Memory B cell (primary cell): ENCODE data around the gene KLHL13.
"Not testable (repeated sequence)": the region's sequence is repeated elsewhere in the genome, so short reads cannot be mapped to it uniquely, and the experiment has no call there.

Experiments
- ATAC-seq: fragments of 150-1000 bp; cut with Tn5 transposase; 2 replicates; pipeline ENCODE4 v1.10.0; 2021; ENCODE audit warnings: low read depth, mild to moderate bottlenecking, moderate library complexity
- DNase-seq, 2 donors: peaks; one replicate each; pipeline ENCODE4 v3.0.0; 2022; ENCODE audit warnings: low spot score in 2 of 2
- H3K27ac Mint-ChIP-seq: one replicate; pipeline ENCODE4 v1.8.0; 2022; ENCODE audit warnings: mild to moderate bottlenecking, moderate library complexity, mixed read lengths
- H3K27me3 Mint-ChIP-seq: one replicate; pipeline ENCODE4 v1.8.0; 2022; ENCODE audit warnings: mixed read lengths
- H3K36me3 Mint-ChIP-seq: one replicate; pipeline ENCODE4 v1.8.0; 2022; ENCODE audit warnings: mild to moderate bottlenecking, mixed read lengths
- H3K4me1 Mint-ChIP-seq: one replicate; pipeline ENCODE4 v1.8.0; 2022; ENCODE audit warnings: mixed read lengths
- H3K4me3 Mint-ChIP-seq: one replicate; pipeline ENCODE4 v1.8.0; 2022; ENCODE audit warnings: mild to moderate bottlenecking, moderate library complexity, mixed read lengths
- H3K9me3 Mint-ChIP-seq: one replicate; pipeline ENCODE4 v1.8.0; 2022; ENCODE audit warnings: mixed read lengths

Gene KLHL13

DNA sequence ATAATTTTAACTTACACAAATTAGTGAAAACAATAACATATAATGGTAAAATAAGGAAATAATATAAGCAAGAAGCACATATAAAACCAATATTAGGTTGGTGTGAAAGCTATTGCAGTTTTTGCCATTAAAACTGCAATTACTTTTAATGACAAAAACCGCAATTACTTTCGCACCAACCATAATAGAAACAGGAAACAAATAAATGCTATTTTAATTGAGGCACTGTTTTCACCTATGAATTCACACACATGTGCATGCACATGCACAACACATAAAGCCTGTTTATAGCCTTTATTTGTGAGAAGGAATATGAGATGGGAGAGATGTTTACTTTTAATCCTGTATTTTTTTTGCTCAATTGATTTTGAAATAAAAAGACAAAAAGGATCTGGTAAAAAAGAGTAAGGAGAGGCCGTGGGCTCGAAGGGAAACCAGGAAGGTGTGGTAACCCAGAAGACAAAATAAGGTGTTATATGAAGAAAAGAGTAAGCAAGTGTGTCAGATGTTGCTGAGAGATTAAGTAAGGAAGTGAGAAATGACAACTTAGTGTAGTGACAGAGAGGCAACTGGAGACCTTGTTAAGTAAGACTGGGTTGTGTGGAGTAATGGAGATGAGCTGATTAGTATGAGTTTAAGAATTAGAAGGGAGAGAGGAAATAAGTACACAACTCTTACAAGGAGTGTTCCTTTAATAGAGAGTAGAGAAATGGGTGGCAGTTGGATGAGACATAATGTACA, 69.0 kb downstream of the KLHL13 start:
- Mint-ChIP-seq H3K27me3 (peaks cover 5% of the 10 kb centered on the region), H3K4me1 (no peaks in the 10 kb centered on the region), H3K36me3 (no peaks in the 10 kb centered on the region), H3K4me3 (no peak overlapping the region), H3K9me3 (peaks cover 4% of the 10 kb centered on the region), H3K27ac (no peak overlapping the region)
- DNase-seq (no peak), ATAC-seq (no peak)

DNA sequence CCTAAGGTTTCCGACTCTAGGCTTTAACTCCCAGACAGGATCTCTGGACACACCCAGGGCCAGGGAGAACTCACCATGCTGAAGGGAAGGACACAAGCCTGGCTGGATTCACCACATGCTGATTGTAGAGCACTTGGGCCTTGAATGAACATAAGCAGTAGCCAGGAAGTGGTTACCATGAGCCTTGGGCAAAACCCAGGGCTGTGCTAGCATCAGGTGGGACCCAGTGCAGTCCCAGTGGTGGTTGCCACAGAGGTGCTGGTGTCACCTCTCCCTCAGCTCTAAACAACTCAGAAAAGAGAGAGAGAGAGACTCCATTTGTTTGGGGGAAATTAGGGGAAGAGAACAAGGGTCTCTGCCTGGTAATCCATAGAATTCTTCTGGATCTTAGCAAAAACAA, 77.0 kb downstream of the KLHL13 start:
- no peak for DNase-seq
- H3K27ac Mint-ChIP-seq = no peak overlapping the region
- H3K36me3 Mint-ChIP-seq = no peaks in the 10 kb centered on the region
- H3K4me1 Mint-ChIP-seq = no peaks in the 10 kb centered on the region
- peaks cover 2% of the 10 kb centered on the region for H3K27me3 Mint-ChIP-seq
- no peak for ATAC-seq
- H3K4me3 Mint-ChIP-seq = no peak overlapping the region
- peaks cover 5% of the 10 kb centered on the region for H3K9me3 Mint-ChIP-seq

DNA sequence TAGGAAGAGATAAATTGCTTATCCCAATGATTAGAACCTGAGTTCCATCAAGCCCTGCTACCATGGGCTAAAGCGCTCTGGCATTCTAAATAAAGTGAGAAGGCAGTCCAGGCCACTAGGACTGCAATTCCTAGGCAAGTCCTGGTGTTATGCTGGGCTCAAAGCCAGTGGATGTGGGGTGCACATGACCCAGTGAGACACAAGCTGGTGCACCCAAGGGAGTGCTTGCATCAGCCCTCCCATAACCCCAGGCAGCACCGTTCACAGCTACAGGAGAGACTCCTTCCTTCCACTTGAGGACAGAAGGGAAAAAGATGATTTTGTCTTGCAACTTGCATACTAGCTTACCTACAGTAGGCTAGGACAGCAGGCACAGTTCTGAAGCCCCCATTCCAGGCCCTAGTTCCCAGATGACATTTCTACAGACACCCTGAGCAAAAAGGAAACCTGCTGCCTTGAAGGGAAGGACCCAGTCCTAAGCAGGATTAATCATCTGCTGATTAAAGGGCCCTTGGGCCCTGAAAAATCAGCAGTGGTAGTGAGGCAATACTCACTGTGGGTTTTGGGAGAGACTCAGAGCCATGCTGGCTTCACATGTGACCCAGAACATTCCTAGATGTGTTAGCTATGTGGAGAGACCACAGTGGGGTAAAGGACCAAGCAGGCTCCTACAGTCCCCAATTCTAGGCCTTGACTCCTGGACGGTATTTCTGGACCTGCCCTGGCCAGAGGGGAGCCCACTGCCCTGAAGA, 77.8 kb downstream of the KLHL13 start:
- Mint-ChIP-seq H3K27me3 (peaks cover 2% of the 10 kb centered on the region), H3K27ac (no peak overlapping the region), H3K4me3 (no peak overlapping the region), H3K36me3 (no peaks in the 10 kb centered on the region), H3K4me1 (no peaks in the 10 kb centered on the region), H3K9me3 (peaks cover 5% of the 10 kb centered on the region)
- ATAC-seq (no peak), DNase-seq (no peak)

DNA sequence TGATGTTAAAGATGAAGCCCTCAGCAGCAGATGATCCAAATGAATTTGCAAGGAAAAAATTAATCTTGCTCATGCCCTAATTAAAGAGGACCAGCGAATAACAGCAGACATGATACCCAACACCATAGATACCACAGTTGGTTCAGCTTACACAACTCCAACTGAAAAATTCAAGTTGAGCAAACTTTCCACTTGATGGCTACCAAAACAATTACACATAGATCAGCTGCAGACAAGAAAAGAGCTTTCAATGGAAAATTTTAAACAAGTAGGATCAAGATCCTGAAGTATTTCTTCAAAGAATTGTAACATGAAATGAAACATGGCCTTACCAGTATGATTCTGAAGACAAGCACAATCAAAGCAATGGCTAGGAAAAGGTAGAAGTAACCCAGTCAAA, 90.0 kb downstream of the KLHL13 start:
- Mint-ChIP-seq H3K4me3 (no peak overlapping the region), H3K4me1 (no peaks in the 10 kb centered on the region), H3K9me3 (no peaks in the 10 kb centered on the region), H3K27me3 (peaks cover 3% of the 10 kb centered on the region), H3K27ac (no peak overlapping the region), H3K36me3 (no peaks in the 10 kb centered on the region)
- ATAC-seq (no peak), DNase-seq (no peak)

- Mint-ChIP-seq H3K36me3 (no peaks in the 10 kb centered on the region), H3K27me3 (peaks cover 3% of the 10 kb centered on the region), H3K4me1 (no peaks in the 10 kb centered on the region), H3K27ac (no peak overlapping the region), H3K4me3 (no peak overlapping the region), H3K9me3 (no peaks in the 10 kb centered on the region)
- DNase-seq (no peak), ATAC-seq (no peak)
Observed at GRCh38 chrX:118025226-118025625, 91.4 kb downstream of the KLHL13 start.

GRCh38 chrX:118024482-118024881, 92.1 kb downstream of the KLHL13 start:
- Mint-ChIP-seq H3K4me1 (no peaks in the 10 kb centered on the region), H3K36me3 (no peaks in the 10 kb centered on the region), H3K27ac (no peak overlapping the region), H3K9me3 (no peaks in the 10 kb centered on the region), H3K27me3 (peaks cover 3% of the 10 kb centered on the region), H3K4me3 (no peak overlapping the region)
- DNase-seq (no peak), ATAC-seq (no peak)

- no peak for DNase-seq
- no peak for ATAC-seq
- Mint-ChIP-seq H3K27ac (no peak overlapping the region), H3K9me3 (peaks cover 2% of the 10 kb centered on the region), H3K27me3 (peaks cover 3% of the 10 kb centered on the region), H3K4me3 (no peak overlapping the region), H3K36me3 (no peaks in the 10 kb centered on the region), H3K4me1 (no peaks in the 10 kb centered on the region)
Observed at GRCh38 chrX:118022753-118023152, 93.9 kb downstream of the KLHL13 start.

GRCh38 chrX:118016422-118016821, 100.2 kb downstream of the KLHL13 start:
- H3K9me3 Mint-ChIP-seq = peaks cover 5% of the 10 kb centered on the region
- H3K4me3 Mint-ChIP-seq = no peak overlapping the region
- no peak overlapping the region for H3K27ac Mint-ChIP-seq
- DNase-seq = no peak
- H3K4me1 Mint-ChIP-seq = no peaks in the 10 kb centered on the region
- H3K27me3 Mint-ChIP-seq = no peaks in the 10 kb centered on the region
- ATAC-seq = no peak
- no peaks in the 10 kb centered on the region for H3K36me3 Mint-ChIP-seq

DNA sequence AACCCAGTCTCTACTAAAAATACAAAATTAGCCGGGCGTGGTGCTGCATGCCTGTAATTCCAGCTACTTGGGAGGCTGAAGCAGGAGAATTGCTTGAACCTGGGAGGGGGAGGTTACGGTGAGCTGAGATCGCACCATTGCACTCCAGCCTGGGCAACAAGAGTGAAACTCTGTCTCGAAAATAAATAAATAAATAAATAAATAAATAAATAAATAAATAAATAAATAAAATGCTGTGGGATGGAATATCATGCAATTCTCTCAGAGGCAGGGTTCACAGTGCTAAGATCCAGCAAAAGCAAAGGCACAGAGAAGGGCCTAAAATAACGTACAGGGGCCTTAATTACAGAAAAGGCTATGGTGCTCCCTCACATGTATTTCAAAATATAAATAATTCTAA, 114.2 kb downstream of the KLHL13 start:
- not testable (repeated sequence) for H3K4me1 Mint-ChIP-seq, H3K27me3 Mint-ChIP-seq, H3K27ac Mint-ChIP-seq, H3K4me3 Mint-ChIP-seq, H3K9me3 Mint-ChIP-seq, H3K36me3 Mint-ChIP-seq, DNase-seq, ATAC-seq

GRCh38 chrX:118000518-118000917, 116.1 kb downstream of the KLHL13 start:
- H3K27me3 Mint-ChIP-seq = no peaks in the 10 kb centered on the region
- ATAC-seq (no peak), DNase-seq (no peak)
- H3K4me3 Mint-ChIP-seq = no peak overlapping the region
- H3K9me3 Mint-ChIP-seq = no peaks in the 10 kb centered on the region
- H3K36me3 Mint-ChIP-seq = no peaks in the 10 kb centered on the region
- no peaks in the 10 kb centered on the region for H3K4me1 Mint-ChIP-seq
- no peak overlapping the region for H3K27ac Mint-ChIP-seq

DNA sequence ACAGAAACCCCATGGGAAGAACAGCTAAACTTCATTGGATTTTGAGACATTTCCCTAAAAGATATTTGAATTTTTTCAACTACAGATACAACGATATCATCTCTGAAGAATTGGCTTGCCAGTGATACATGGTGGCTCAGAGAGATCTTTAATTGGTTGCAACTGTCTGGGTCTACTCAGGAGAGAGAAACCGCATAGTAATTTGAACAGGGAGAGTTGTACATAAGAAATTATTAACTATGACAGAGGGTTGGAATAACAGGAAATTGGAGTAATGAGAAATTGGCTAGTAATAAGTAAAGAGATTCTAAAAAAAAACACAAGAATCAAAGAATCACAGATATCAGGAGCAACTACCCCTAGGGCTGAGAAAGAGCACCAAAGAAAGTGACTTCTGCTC, 118.4 kb downstream of the KLHL13 start:
- no peak overlapping the region for H3K4me3 Mint-ChIP-seq
- H3K27me3 Mint-ChIP-seq = peaks cover 3% of the 10 kb centered on the region
- H3K4me1 Mint-ChIP-seq = no peaks in the 10 kb centered on the region
- no peak for ATAC-seq
- no peaks in the 10 kb centered on the region for H3K36me3 Mint-ChIP-seq
- no peak overlapping the region for H3K27ac Mint-ChIP-seq
- DNase-seq = no peak
- no peaks in the 10 kb centered on the region for H3K9me3 Mint-ChIP-seq

DNA sequence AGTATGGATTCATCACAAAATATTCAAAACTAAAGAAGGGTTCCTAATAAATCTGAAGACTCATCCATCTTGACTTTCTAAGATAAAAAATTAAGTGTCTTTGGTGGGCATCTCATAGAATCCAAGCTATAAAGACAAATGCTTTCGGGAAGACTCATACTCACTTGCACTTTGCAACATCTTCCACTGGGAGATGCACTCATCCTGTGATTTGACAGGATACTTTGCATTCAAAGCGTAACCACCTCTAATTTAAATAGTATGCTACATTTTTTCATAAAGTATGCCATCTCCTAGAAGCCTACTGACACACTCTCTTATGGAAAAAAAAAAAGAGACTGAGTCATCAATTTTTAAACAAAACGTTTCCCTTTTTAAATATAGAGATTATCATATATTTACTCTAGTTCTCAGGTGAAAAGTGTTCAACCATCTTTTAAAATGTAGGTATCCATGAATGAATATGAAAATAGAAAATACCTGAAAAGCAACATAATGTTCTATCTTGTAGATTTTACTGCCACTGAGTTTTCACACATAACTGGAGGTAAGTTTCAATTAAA, 119.6 kb downstream of the KLHL13 start:
- Mint-ChIP-seq H3K4me1 (no peaks in the 10 kb centered on the region), H3K9me3 (no peaks in the 10 kb centered on the region), H3K36me3 (no peaks in the 10 kb centered on the region), H3K27me3 (peaks cover 3% of the 10 kb centered on the region), H3K4me3 (no peak overlapping the region), H3K27ac (no peak overlapping the region)
- DNase-seq (no peak), ATAC-seq (no peak)

- no peaks in the 10 kb centered on the region for H3K4me1 Mint-ChIP-seq
- no peaks in the 10 kb centered on the region for H3K9me3 Mint-ChIP-seq
- peaks cover 3% of the 10 kb centered on the region for H3K27me3 Mint-ChIP-seq
- no peak overlapping the region for H3K27ac Mint-ChIP-seq
- DNase-seq (no peak), ATAC-seq (no peak)
- no peak overlapping the region for H3K4me3 Mint-ChIP-seq
- no peaks in the 10 kb centered on the region for H3K36me3 Mint-ChIP-seq
Observed at GRCh38 chrX:117996408-117996807, 120.2 kb downstream of the KLHL13 start.

GRCh38 chrX:117995378-117995777, 121.2 kb downstream of the KLHL13 start:
- ATAC-seq = no peak
- Mint-ChIP-seq H3K9me3 (no peaks in the 10 kb centered on the region), H3K27me3 (peaks cover 3% of the 10 kb centered on the region), H3K4me3 (no peak overlapping the region), H3K36me3 (no peaks in the 10 kb centered on the region), H3K4me1 (no peaks in the 10 kb centered on the region), H3K27ac (no peak overlapping the region)
- no peak for DNase-seq
